H1 (cell line): Measurements from ENCODE around the gene ATP2B3. TPM values are rescaled to one million over a fixed set of nuclear protein-coding genes. Genes with fewer than 3 reads are reported as not detected.

Source experiments
- CTCF ChIA-PET: fragments of 300-600 bp; sonication (Branson Sonifier 250); formaldehyde crosslinking; loops from one replicate; lab custom pipeline; 2021; ENCODE audit not compliant: partially characterized antibody; lab: Charles Lee
- POLR2A ChIA-PET: fragments of 300-600 bp; sonication (Branson Sonifier 250); formaldehyde crosslinking; loops from one replicate; lab custom pipeline; 2021; ENCODE audit warnings: inconsistent platforms; ENCODE audit not compliant: partially characterized antibody; lab: Charles Lee
- DNase-seq, 2 experiments: peaks; one replicate each; pipeline versions ENCODE4 v3.0.0 to v3.0.0-alpha.2; 2010 to 2022; ENCODE audit warnings: low spot score in 2 of 2, low read depth in 1 of 2, mixed read lengths in 1 of 2
- FAIRE-seq: peaks from 2 replicates; lab custom pipeline; 2011; peaks lifted over from hg19 to GRCh38; lab: Jason Lieb, UNC
- H2AFZ ChIP-seq: 2 replicates; pipeline ENCODE4 v1.8.1; 2012; ENCODE audit warnings: low read length, inconsistent platforms
- H2AK5ac ChIP-seq: 2 replicates; pipeline ENCODE4 v1.6.1; 2013; ENCODE audit warnings: low read depth, low read length
- H2BK120ac ChIP-seq: replicated peaks from 2 replicates; pipeline ENCODE3; 2013; ENCODE audit warnings: low read depth, low read length, inconsistent platforms
- H2BK12ac ChIP-seq: 2 replicates; pipeline ENCODE4 v1.6.1; 2013; ENCODE audit warnings: low read depth, low read length
- H2BK15ac ChIP-seq: 2 replicates; pipeline ENCODE4 v1.6.1; 2013; ENCODE audit warnings: low read length
- H2BK20ac ChIP-seq: 2 replicates; pipeline ENCODE4 v1.6.1; 2013; ENCODE audit warnings: low read length
- H2BK5ac ChIP-seq: 2 replicates; pipeline ENCODE4 v1.6.1; 2013; ENCODE audit warnings: low read depth, low read length
- H3K14ac ChIP-seq: 2 replicates; pipeline ENCODE4 v1.6.1; 2013; ENCODE audit warnings: inconsistent platforms; ENCODE audit not compliant: insufficient read length
- H3K18ac ChIP-seq: 2 replicates; pipeline ENCODE4 v1.6.1; 2013; ENCODE audit warnings: low read length; ENCODE audit errors: extremely low read depth
- H3K23ac ChIP-seq: 2 replicates; pipeline ENCODE4 v1.6.1; 2013; ENCODE audit warnings: inconsistent platforms; ENCODE audit not compliant: insufficient read length
- H3K23me2 ChIP-seq: 2 replicates; pipeline ENCODE4 v1.6.1; 2013; ENCODE audit warnings: low read depth, low read length
- H3K27ac ChIP-seq: 2 replicates; pipeline ENCODE4 v1.6.1; 2011; ENCODE audit warnings: low read depth, low read length, inconsistent platforms
- H3K27me3 ChIP-seq, 4 experiments: replicated peaks in 1 of 4; 1 replicate in 1 of 4; 2 replicates in 3 of 4; pipeline versions ENCODE4 v1.6.1 to v1.8.1; 2011 to 2013; ENCODE audit warnings: low read length in 3 of 4, mild to moderate bottlenecking in 3 of 4, inconsistent platforms in 2 of 4, mixed read lengths in 2 of 4, moderate library complexity in 1 of 4; ENCODE audit not compliant: control insufficient read depth in 3 of 4, insufficient read depth in 3 of 4; ENCODE audit errors: extremely low read depth in 1 of 4
- H3K36me3 ChIP-seq, 4 experiments: 2 replicates each; pipeline versions ENCODE4 v1.6.1 to v1.8.1; 2011 to 2013; ENCODE audit warnings: mild to moderate bottlenecking in 4 of 4, low read length in 3 of 4, moderate library complexity in 2 of 4, control low read depth in 1 of 4, inconsistent platforms in 1 of 4; ENCODE audit not compliant: insufficient read depth in 4 of 4, control insufficient read depth in 2 of 4
- H3K4ac ChIP-seq: replicated peaks from 2 replicates; pipeline ENCODE3; 2013; ENCODE audit warnings: low read length, low read depth, mixed read lengths, inconsistent platforms; ENCODE audit not compliant: insufficient read length
- H3K4me1 ChIP-seq, 4 experiments: replicated peaks in 1 of 4; 1 replicate in 1 of 4; 2 replicates in 3 of 4; pipeline versions ENCODE4 v1.6.1 to v1.8.1; 2011 to 2013; ENCODE audit warnings: low read length in 3 of 4, inconsistent platforms in 2 of 4, mixed read lengths in 1 of 4; ENCODE audit not compliant: insufficient read depth in 4 of 4, control insufficient read depth in 3 of 4
- H3K4me2 ChIP-seq, 2 experiments: 2 replicates each; pipeline versions ENCODE4 v1.6.1 to v1.8.1; 2011 to 2013; ENCODE audit warnings: low read depth in 2 of 2, low read length in 2 of 2, control low read depth in 1 of 2, inconsistent platforms in 1 of 2, mild to moderate bottlenecking in 1 of 2; ENCODE audit not compliant: insufficient read depth in 1 of 2
- H3K4me3 ChIP-seq, 4 experiments: fragments of 200-600, 300-600 bp in 1 of 4; sonication (generic), shearing (Covaris generic), sonication (Bioruptor Twin) in 1 of 4; 2 replicates each; pipeline versions ENCODE4 v1.5.1 to v1.8.1; 2011 to 2016; ENCODE audit warnings: low read length in 4 of 4, low read depth in 3 of 4, control low read depth in 2 of 4, inconsistent platforms in 2 of 4, mild to moderate bottlenecking in 2 of 4, mixed read lengths in 1 of 4, moderate library complexity in 1 of 4; ENCODE audit not compliant: insufficient read depth in 2 of 4; ENCODE audit errors: extremely low read depth in 1 of 4
- H3K56ac ChIP-seq: replicated peaks from 2 replicates; pipeline ENCODE3; 2013; ENCODE audit warnings: low read depth, mild to moderate bottlenecking, mixed read lengths, low read length, inconsistent platforms; ENCODE audit not compliant: insufficient read length
- H3K79me1 ChIP-seq: 2 replicates; pipeline ENCODE4 v1.6.1; 2013; ENCODE audit warnings: low read depth, low read length, control low read depth
- H3K79me2 ChIP-seq, 2 experiments: 2 replicates each; pipeline versions ENCODE4 v1.6.1 to v1.8.1; 2012 to 2013; ENCODE audit warnings: low read length in 2 of 2, mild to moderate bottlenecking in 2 of 2, inconsistent platforms in 1 of 2; ENCODE audit not compliant: insufficient read depth in 2 of 2, control insufficient read depth in 1 of 2
- H3K9ac ChIP-seq, 4 experiments: replicated peaks in 1 of 4; 1 replicate in 1 of 4; 2 replicates in 3 of 4; pipeline versions ENCODE4 v1.6.1 to v1.8.1; 2011 to 2013; ENCODE audit warnings: low read depth in 3 of 4, low read length in 3 of 4, control low read depth in 2 of 4, mild to moderate bottlenecking in 2 of 4, moderate library complexity in 2 of 4, inconsistent platforms in 1 of 4; ENCODE audit errors: extremely low read depth in 1 of 4
- H3K9me3 ChIP-seq, 2 experiments: 2 replicates each; pipeline versions ENCODE4 v1.6.1 to v1.8.1; 2012 to 2013; ENCODE audit warnings: mild to moderate bottlenecking in 2 of 2, moderate library complexity in 2 of 2, control low read depth in 1 of 2, inconsistent platforms in 1 of 2, low read depth in 1 of 2, low read length in 1 of 2, mixed read lengths in 1 of 2; ENCODE audit not compliant: insufficient read depth in 2 of 2
- H4K20me1 ChIP-seq, 2 experiments: replicated peaks in 1 of 2; 2 replicates each; pipeline versions ENCODE3 to v1.8.1; 2011 to 2013; ENCODE audit warnings: inconsistent platforms in 2 of 2, low read length in 2 of 2, mild to moderate bottlenecking in 1 of 2; ENCODE audit not compliant: insufficient read depth in 2 of 2, control insufficient read depth in 1 of 2
- H4K5ac ChIP-seq: 2 replicates; pipeline ENCODE4 v1.6.1; 2013; ENCODE audit warnings: low read length, low read depth, mixed read lengths, inconsistent platforms; ENCODE audit not compliant: insufficient read length
- H4K8ac ChIP-seq: 2 replicates; pipeline ENCODE4 v1.8.0; 2013; ENCODE audit warnings: mild to moderate bottlenecking, moderate library complexity, low read length, inconsistent platforms; ENCODE audit not compliant: insufficient read depth; ENCODE audit errors: extremely low read depth
- H4K91ac ChIP-seq: replicated peaks from 2 replicates; pipeline ENCODE3; 2013; ENCODE audit warnings: low read length, mixed read lengths, inconsistent platforms; ENCODE audit not compliant: insufficient read length
- BCL11A ChIP-seq, 2 experiments: IDR thresholded peaks; one replicate each; pipeline ENCODE4 v1.6.1; 2011; ENCODE audit warnings: low read depth in 2 of 2, low read length in 2 of 2, mild to moderate bottlenecking in 2 of 2
- CHD2 ChIP-seq: IDR thresholded peaks from 2 replicates; pipeline ENCODE4 v1.6.1; 2012; ENCODE audit warnings: low read length, improper control_type of control experiment
- CTBP2 ChIP-seq: IDR thresholded peaks from 2 replicates; pipeline ENCODE4 v1.7.0; 2011; ENCODE audit warnings: borderline replicate concordance, mild to moderate bottlenecking, moderate library complexity, mixed read lengths, low read length; ENCODE audit not compliant: insufficient read depth, insufficient read length
- EGR1 ChIP-seq: IDR thresholded peaks from 2 replicates; pipeline ENCODE4 v1.6.1; 2011; ENCODE audit warnings: low read depth, low read length, borderline replicate concordance
- HDAC2 ChIP-seq, 2 experiments: fragments of 300-600 bp in 1 of 2; sonication (generic) in 1 of 2; IDR thresholded peaks; 2 replicates each; pipeline ENCODE4 v1.6.1; 2011 to 2012; ENCODE audit warnings: low read depth in 2 of 2, low read length in 2 of 2, mild to moderate bottlenecking in 2 of 2, moderate library complexity in 2 of 2, borderline replicate concordance in 1 of 2, inconsistent platforms in 1 of 2
- JUN ChIP-seq: IDR thresholded peaks from 2 replicates; pipeline ENCODE4 v1.6.1; 2011; ENCODE audit warnings: low read depth, mild to moderate bottlenecking, improper control_type of control experiment, low read length
- JUND ChIP-seq: IDR thresholded peaks from 2 replicates; pipeline ENCODE4 v1.6.1; 2011; ENCODE audit warnings: mild to moderate bottlenecking, improper control_type of control experiment, low read length
- NRF1 ChIP-seq: IDR thresholded peaks from 2 replicates; pipeline ENCODE4 v1.6.1; 2011; ENCODE audit warnings: mild to moderate bottlenecking, low read depth, low read length, improper control_type of control experiment
- RXRA ChIP-seq: IDR thresholded peaks from 2 replicates; pipeline ENCODE4 v1.6.1; 2011; ENCODE audit warnings: low read depth, mild to moderate bottlenecking, low read length, moderate library complexity; ENCODE audit not compliant: insufficient read depth
- SIN3A ChIP-seq, 2 experiments: IDR thresholded peaks in 1 of 2; conservative IDR thresholded peaks in 1 of 2; 2 replicates each; pipeline ENCODE4 v1.6.1; 2011 to 2012; ENCODE audit warnings: low read length in 2 of 2, improper control_type of control experiment in 1 of 2, low read depth in 1 of 2, mild to moderate bottlenecking in 1 of 2
- SIX5 ChIP-seq: IDR thresholded peaks from 2 replicates; pipeline ENCODE4 v1.6.1; 2011; ENCODE audit warnings: mild to moderate bottlenecking, low read depth, low read length
- WGBS, 2 experiments: shearing (Covaris generic) in 1 of 2; methylation state at CpG; one replicate each; pipeline versions ENCODE4 v1.1.6 to v1.1.7; 2013 to 2015; ENCODE audit warnings: low lambda C conversion rate in 2 of 2, mixed read lengths in 2 of 2, inconsistent platforms in 1 of 2, low coverage in 1 of 2, missing lambda C conversion rate in 1 of 2; ENCODE audit not compliant: insufficient replicate concordance in 2 of 2, insufficient coverage in 1 of 2, insufficient read length in 1 of 2; ENCODE audit errors: extremely low coverage in 1 of 2, missing lambda C conversion rate in 1 of 2; 5-methylcytosine and 5-hydroxymethylcytosine counted together
- polyA plus RNA-seq, 7 experiments: library from polyadenylated mRNA; depleted of rRNA in 3 of 7; stranded (reverse) in 5 of 7; unstranded in 2 of 7; fragments of >200 nt in 5 of 7; fragments of 200-250 nt in 2 of 7; gene quantifications; 1 replicate in 5 of 7; 2 replicates in 1 of 7; 4 replicates in 1 of 7; pipeline versions ENCODE4 v1.2.1 to v1.2.3, GENCODE V29; 2011 to 2013; ENCODE audit warnings: missing spikeins in 2 of 7, mixed read lengths in 2 of 7
- total RNA-seq: library from RNA; stranded (reverse); fragmentation: NEBNext Ultra II Directional; extraction: Animal tissue kit (Norgen Biotek cat#: 25700); gene quantifications from 2 replicates; pipeline ENCODE4 v1.2.1, GENCODE V29; 2021
- TF ChIP-seq, protein P1 (sequence below): IDR thresholded peaks from 2 replicates; pipeline ENCODE4 v1.6.1; 2012; ENCODE audit warnings: low read length, inconsistent platforms

ATP2B3 gene
- total and polyA plus RNA-seq, 2 of the 8 experiments (the other 6 are each of a cell fraction or from before 2014, with no cell fraction given), result 0.14 to 0.19 TPM

DNA sequence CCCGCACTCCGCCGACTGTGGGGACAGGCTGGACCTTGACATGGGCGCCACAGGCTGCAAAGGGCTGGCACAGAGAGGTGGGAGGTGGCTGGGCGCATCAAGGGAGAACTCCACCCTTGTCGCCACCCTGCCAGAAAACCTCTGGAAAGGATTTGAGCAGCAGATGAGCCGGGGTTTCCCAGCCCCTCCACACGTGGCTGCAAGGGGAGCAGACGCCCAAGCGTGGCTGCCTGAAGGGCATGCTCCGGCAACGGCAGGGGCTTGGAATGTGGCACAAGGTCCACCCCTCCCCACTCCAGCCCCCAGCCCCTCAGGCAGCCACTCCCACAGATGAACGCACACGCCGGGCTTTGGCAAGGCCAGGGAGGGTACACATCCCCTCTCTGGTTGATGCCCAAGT, 18.1 kb upstream of the ATP2B3 start:
- CTCF ChIA-PET, result interaction anchor here (1.2 to 1.9 kb wide), 4 partner anchors 10 to 169 kb away, joined by 3 to 7 read pairs (median 4); partner anchors contain the start of gene HAUS7
- H2AK5ac ChIP-seq, result no peak overlapping the region
- 90% methylated on average over 7 of the region's 15 CpGs; no CpG with 5 or more reads in 1 of the 2 experiments for WGBS, 2 experiments
- no peak overlapping the region for H3K14ac ChIP-seq
- FAIRE-seq (no peak), DNase-seq (no peak)
- H3K4ac ChIP-seq, result no peak overlapping the region
- H3K56ac ChIP-seq, result no peak overlapping the region
- POLR2A ChIA-PET, result no interaction called here
- no peak overlapping the region for H4K91ac ChIP-seq
- no peak overlapping the region for H2BK12ac ChIP-seq
- H4K20me1 ChIP-seq, result peaks cover 0 to 4% of the 10 kb centered on the region in 2 experiments
- H3K4me3 ChIP-seq, result no peak overlapping the region
- no peaks in the 10 kb centered on the region for H3K79me2 ChIP-seq
- H3K4me1 ChIP-seq, result peaks cover 0 to 6% (median 0%) of the 10 kb centered on the region in 4 experiments; a peak in 2 of 7 replicates
- no peak overlapping the region for H2BK120ac ChIP-seq
- no peak overlapping the region for H3K9ac ChIP-seq
- H3K36me3 ChIP-seq, result no peaks in the 10 kb centered on the region
- H3K18ac ChIP-seq, result no peak overlapping the region
- H2AFZ ChIP-seq, result no peak overlapping the region
- no peak overlapping the region for H3K4me2 ChIP-seq
- no peak overlapping the region for H2BK15ac ChIP-seq
- no peak overlapping the region for H4K5ac ChIP-seq
- no peaks in the 10 kb centered on the region for H3K9me3 ChIP-seq
- no peak overlapping the region for H2BK5ac ChIP-seq
- H2BK20ac ChIP-seq, result no peak overlapping the region
- H3K27ac ChIP-seq, result no peak overlapping the region
- H3K23ac ChIP-seq, result no peak overlapping the region
- H4K8ac ChIP-seq, result no peak overlapping the region
- H3K27me3 ChIP-seq, result peaks cover 0 to 2% (median 0%) of the 10 kb centered on the region in 4 experiments; a peak in 1 of 7 replicates
- peaks cover 2% of the 10 kb centered on the region; the same call in 1 of the 2 replicates for H3K23me2 ChIP-seq
- H3K79me1 ChIP-seq, result no peaks in the 10 kb centered on the region
- no peak for TF ChIP-seq HDAC2 (IDR thresholded peaks at IDR 0.05; ENCODE audit: borderline replicate concordance in 1 of 2, low read depth in 2 of 2, low read length in 2 of 2)
- no peak for TF ChIP-seq JUND
- no peak for TF ChIP-seq CHD2
- TF ChIP-seq, protein P1, sequence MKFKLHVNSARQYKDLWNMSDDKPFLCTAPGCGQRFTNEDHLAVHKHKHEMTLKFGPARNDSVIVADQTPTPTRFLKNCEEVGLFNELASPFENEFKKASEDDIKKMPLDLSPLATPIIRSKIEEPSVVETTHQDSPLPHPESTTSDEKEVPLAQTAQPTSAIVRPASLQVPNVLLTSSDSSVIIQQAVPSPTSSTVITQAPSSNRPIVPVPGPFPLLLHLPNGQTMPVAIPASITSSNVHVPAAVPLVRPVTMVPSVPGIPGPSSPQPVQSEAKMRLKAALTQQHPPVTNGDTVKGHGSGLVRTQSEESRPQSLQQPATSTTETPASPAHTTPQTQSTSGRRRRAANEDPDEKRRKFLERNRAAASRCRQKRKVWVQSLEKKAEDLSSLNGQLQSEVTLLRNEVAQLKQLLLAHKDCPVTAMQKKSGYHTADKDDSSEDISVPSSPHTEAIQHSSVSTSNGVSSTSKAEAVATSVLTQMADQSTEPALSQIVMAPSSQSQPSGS, result no peak
- TF ChIP-seq SIN3A (conservative IDR thresholded peaks at IDR 0.05 in 1 of 2, IDR thresholded peaks at IDR 0.05 in 1 of 2; ENCODE audit: low read depth in 1 of 2, low read length in 2 of 2), result no peak
- no peak for TF ChIP-seq CTBP2
- no peak for TF ChIP-seq SIX5
- no peak for TF ChIP-seq JUN
- TF ChIP-seq BCL11A (IDR thresholded peaks at IDR 0.05; ENCODE audit: low read depth in 2 of 2, low read length in 2 of 2), result no peak
- no peak for TF ChIP-seq NRF1
- TF ChIP-seq RXRA, result no peak
- TF ChIP-seq EGR1, result no peak
